Thyroid gland (tissue), 4 donors: ENCODE data around the gene LRRC53. TPM values are rescaled to one million over a fixed set of nuclear protein-coding genes. Genes with fewer than 3 reads are reported as not detected.

Experiments
- DNase-seq, 2 donors: peaks; one replicate each; pipeline ENCODE4 v3.0.0-alpha.2; 2019
- H3K27ac ChIP-seq, 3 donors: fragments of 200-600 bp; sonication (generic); 1 replicate in 2 of 3; 2 replicates in 1 of 3; pipeline ENCODE4 v1.5.1; 2016 to 2019; ENCODE audit warnings: mild to moderate bottlenecking in 1 of 3, moderate library complexity in 1 of 3
- H3K27me3 ChIP-seq: fragments of 200-600 bp; sonication (generic); one replicate; pipeline ENCODE4 v1.5.1; 2019
- H3K36me3 ChIP-seq, 2 donors: fragments of 200-600 bp; sonication (generic); one replicate each; pipeline ENCODE4 v1.5.1; 2016 to 2019
- H3K4me1 ChIP-seq, 2 donors: fragments of 200-600 bp; sonication (generic); one replicate each; pipeline ENCODE4 v1.5.1; 2017 to 2019
- H3K4me3 ChIP-seq, 3 donors: fragments of 200-600 bp; sonication (generic); replicated peaks in 1 of 3; 1 replicate in 2 of 3; 2 replicates in 1 of 3; pipeline ENCODE4 v1.5.1; 2016; ENCODE audit warnings: mild to moderate bottlenecking in 1 of 3
- H3K9me3 ChIP-seq: fragments of 200-600 bp; sonication (generic); one replicate; pipeline ENCODE4 v1.5.1; 2017
- CTCF ChIP-seq, 6 experiments: fragments of 200-600 bp in 3 of 6; fragments of 450-650 bp in 3 of 6; sonication (generic) in 3 of 6; IDR thresholded peaks; one replicate each; pipeline ENCODE4 v1.5.1; 2016 to 2019; ENCODE audit warnings: antibody characterized with exemption in 6 of 6, mild to moderate bottlenecking in 2 of 6, inconsistent platforms in 1 of 6, moderate library complexity in 1 of 6
- POLR2A ChIP-seq, 2 donors: fragments of 450-650 bp; IDR thresholded peaks; one replicate each; pipeline ENCODE4 v1.6.1; 2017; ENCODE audit warnings: antibody characterized with exemption in 2 of 2, mild to moderate bottlenecking in 2 of 2, moderate library complexity in 1 of 2
- WGBS, 2 donors: methylation state at CpG; one replicate each; pipeline ENCODE4 v1.1.5; 2017; 5-methylcytosine and 5-hydroxymethylcytosine counted together
- intact Hi-C: fragments of 100-400 bp; cut with DNase I; formaldehyde crosslinking; loops from one replicate; pipeline ENCODE4 v1.15.1; 2023
- total RNA-seq, 4 donors: library from RNA; depleted of rRNA; stranded (reverse); fragments of >200 nt; gene quantifications; one replicate each; pipeline ENCODE4 v1.2.3, GENCODE V29; 2016

Gene LRRC53
- total RNA-seq, 4 donors from 2014 or later = not detected

DNA sequence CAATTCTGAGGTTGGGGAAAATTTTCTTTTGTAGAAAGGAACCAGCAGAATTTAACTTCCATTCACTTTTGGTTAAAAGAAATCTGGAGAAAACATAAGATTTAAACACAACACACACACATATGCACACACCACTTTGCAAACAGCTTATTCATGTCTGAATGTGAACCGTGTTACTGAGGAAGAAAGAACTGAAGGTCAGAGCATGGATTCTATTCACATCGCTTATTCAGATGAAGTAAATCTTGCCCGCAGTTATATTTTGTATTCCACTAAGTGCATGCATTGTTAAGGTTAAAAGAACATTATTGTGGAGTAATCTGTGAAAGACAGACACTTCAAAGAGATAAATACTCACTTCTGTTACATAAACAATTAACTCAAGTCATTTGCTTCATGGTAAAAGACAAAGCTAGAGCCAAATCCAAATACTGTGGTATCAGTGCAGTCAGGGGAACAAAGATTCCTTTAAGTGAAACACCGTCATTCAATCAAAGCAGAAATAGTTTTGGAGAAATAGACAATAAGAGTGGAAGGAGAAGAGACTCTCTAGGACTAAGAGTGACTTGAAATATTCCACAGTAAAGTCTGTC, 82.0 kb downstream of the LRRC53 start:
- DNase-seq = no peak
- no peaks in the 10 kb centered on the region for H3K36me3 ChIP-seq
- H3K9me3 ChIP-seq = no peaks in the 10 kb centered on the region
- H3K4me3 ChIP-seq = no peak overlapping the region
- H3K27ac ChIP-seq = no peak overlapping the region
- TF ChIP-seq POLR2A (IDR thresholded peaks at IDR 0.05) = no peak
- intact Hi-C loops = no loop called here
- no peaks in the 10 kb centered on the region for H3K27me3 ChIP-seq
- WGBS, 2 donors = 83 to 89% methylated on average over 4 of the region's 4 CpGs
- H3K4me1 ChIP-seq = peaks cover 0 to 4% of the 10 kb centered on the region in 2 donors

GRCh38 chr1:74429580-74429979, 82.8 kb downstream of the LRRC53 start:
- Histone ChIP-seq H3K4me1 (peaks cover 0 to 4% of the 10 kb centered on the region in 2 donors), H3K27ac (no peak overlapping the region), H3K9me3 (no peaks in the 10 kb centered on the region), H3K4me3 (no peak overlapping the region), H3K36me3 (no peaks in the 10 kb centered on the region), H3K27me3 (no peaks in the 10 kb centered on the region)
- DNase-seq = no peak
- intact Hi-C loops = no loop called here
- WGBS, 2 donors = 68 to 87% methylated on average over 3 of the region's 3 CpGs
- TF ChIP-seq CTCF (IDR thresholded peaks at IDR 0.05) = no peak
- TF ChIP-seq POLR2A (IDR thresholded peaks at IDR 0.05) = no peak

- peaks cover 0 to 4% of the 10 kb centered on the region in 2 donors for H3K4me1 ChIP-seq
- H3K4me3 ChIP-seq = no peak overlapping the region
- intact Hi-C loops = no loop called here
- WGBS, 2 donors = 93 to 100% methylated on average over 1 of the region's 1 CpG
- TF ChIP-seq POLR2A (IDR thresholded peaks at IDR 0.05) = no peak
- TF ChIP-seq CTCF (IDR thresholded peaks at IDR 0.05) = no peak
- no peaks in the 10 kb centered on the region for H3K27me3 ChIP-seq
- no peaks in the 10 kb centered on the region for H3K36me3 ChIP-seq
- no peaks in the 10 kb centered on the region for H3K9me3 ChIP-seq
- no peak for DNase-seq
- no peak overlapping the region for H3K27ac ChIP-seq
These were observed 84.7 kb downstream of the LRRC53 start for GRCh38 chr1:74427681-74428080.

- no peaks in the 10 kb centered on the region for H3K36me3 ChIP-seq
- DNase-seq = peak in 1 of 2 donors; percentile 3
- H3K4me3 ChIP-seq = no peak overlapping the region
- H3K9me3 ChIP-seq = no peaks in the 10 kb centered on the region
- no peaks in the 10 kb centered on the region for H3K27me3 ChIP-seq
- H3K4me1 ChIP-seq = peaks cover 0 to 4% of the 10 kb centered on the region in 2 donors
- TF ChIP-seq CTCF (IDR thresholded peaks at IDR 0.05) (no peak), POLR2A (IDR thresholded peaks at IDR 0.05) (no peak)
- intact Hi-C loops = no loop called here
- WGBS, 2 donors = 46 to 48% methylated on average over 7 of the region's 7 CpGs
- no peak overlapping the region for H3K27ac ChIP-seq
These were observed 86.0 kb downstream of the LRRC53 start for GRCh38 chr1:74426208-74426937.

GRCh38 chr1:74425676-74426075, 86.7 kb downstream of the LRRC53 start:
- peaks cover 0 to 4% of the 10 kb centered on the region in 2 donors for H3K4me1 ChIP-seq
- 68 to 69% methylated on average over 6 of the region's 6 CpGs for WGBS, 2 donors
- no peaks in the 10 kb centered on the region for H3K27me3 ChIP-seq
- H3K27ac ChIP-seq = no peak overlapping the region
- no peaks in the 10 kb centered on the region for H3K9me3 ChIP-seq
- intact Hi-C loops = no loop called here
- no peak overlapping the region for H3K4me3 ChIP-seq
- TF ChIP-seq CTCF (IDR thresholded peaks at IDR 0.05) = no peak
- no peak for TF ChIP-seq POLR2A (IDR thresholded peaks at IDR 0.05)
- no peaks in the 10 kb centered on the region for H3K36me3 ChIP-seq
- no peak for DNase-seq
